ENCODE measurements around the gene AK3. TPM values are rescaled to one million over a fixed set of nuclear protein-coding genes. Genes with fewer than 3 reads are reported as not detected.
A peak's percentile ranks its signal among the peaks of the same experiment; 100 is the strongest.

The AK3 gene
- total RNA-seq: 10 to 100 TPM; 51.5 to 59.8 TPM
- polyA plus RNA-seq (2013, experiment 1 of 2): 65.6 TPM
- polyA plus RNA-seq (2013, experiment 2 of 2): 59.0 TPM
- long read RNA-seq, experiment 1, transcript AK3-202 (5 exons, 2,736 nt): major isoform, 22 of 46 reads
- long read RNA-seq, experiment 1, partial matches to known transcripts: 3 of 46 reads
- long read RNA-seq, experiment 1, other reads (novel, unspliced or antisense): 20 of 46 reads
- long read RNA-seq, experiment 2, transcript AK3-202 (5 exons, 2,736 nt): major isoform, 117 of 146 reads
- long read RNA-seq, experiment 2, transcript AK3-203 (4 exons, 705 nt): minor isoform, 5 of 146 reads
- long read RNA-seq, experiment 2, partial matches to known transcripts: 13 of 146 reads
- long read RNA-seq, experiment 2, other reads (novel, unspliced or antisense): 11 of 146 reads
- long read RNA-seq, experiment 3, full-length matches to known transcripts: 207 of 248 reads
- long read RNA-seq, experiment 3, partial matches to known transcripts: 1 of 248 reads
- long read RNA-seq, experiment 3, other reads (novel, unspliced or antisense): 40 of 248 reads
- long read RNA-seq, experiment 4, full-length matches to known transcripts: 21 of 23 reads
- long read RNA-seq, experiment 4, partial matches to known transcripts: 2 of 23 reads
- long read RNA-seq, experiment 4, other reads (novel, unspliced or antisense): 0 of 23 reads

DNA sequence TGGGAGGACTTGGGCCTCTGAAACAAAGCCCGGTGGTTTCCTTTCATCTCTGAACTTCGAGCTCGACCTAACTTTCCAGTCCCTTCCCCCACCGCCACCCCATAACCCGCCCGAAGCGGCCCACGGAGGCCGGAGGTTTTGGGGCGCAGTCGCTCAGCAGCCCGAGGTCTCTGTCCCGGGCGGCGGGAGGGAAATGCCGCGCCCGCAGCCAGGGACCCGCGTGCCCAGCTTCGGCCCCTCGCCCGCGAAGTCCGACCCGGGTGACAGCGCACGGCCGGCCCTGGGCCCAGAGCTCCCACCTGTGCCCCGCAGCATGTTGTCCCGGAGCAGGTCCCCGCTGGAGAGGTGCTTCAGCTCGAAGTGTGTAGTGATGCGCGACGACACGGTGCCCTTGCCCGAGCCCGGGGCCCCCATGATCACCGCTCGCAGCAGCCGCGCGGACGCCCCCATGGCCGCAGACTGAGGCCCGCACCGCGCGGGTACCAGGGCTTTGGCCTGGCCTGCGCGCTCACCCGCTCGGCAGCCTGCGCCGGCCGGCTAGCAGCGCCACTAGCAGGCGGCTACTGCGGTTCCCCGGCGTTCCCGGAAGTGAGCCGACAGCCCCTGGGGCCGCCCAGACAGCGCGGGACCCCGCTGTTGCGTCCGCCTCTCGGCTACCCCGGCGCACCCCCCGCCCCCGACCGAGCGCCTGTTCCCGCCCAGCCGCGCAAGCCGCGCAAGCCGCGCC lies at the start of gene AK3:
Gene AK3, minus strand, starts transcription at position 565 of the 727 bp plus-strand sequence. Its CDS starts 115 bp downstream, at position 450.
- WGBS, 2 experiments (ENCODE audit: insufficient coverage in 1 of 2, insufficient read length in 1 of 2): 0% methylated on average over 33 to 84 of the region's 84 CpGs
- Histone ChIP-seq H3K4me3 (ENCODE audit: low read length) (peak within 1 kb of the TSS; percentile 94), H3K9me3 (ENCODE audit: control insufficient read depth, low read length) (no peaks in the 10 kb centered on the region), H3K27ac (ENCODE audit: low read depth, low read length) (peak within 1 kb of the TSS; percentile 76), H3K4me1 (ENCODE audit: control insufficient read depth, insufficient read depth, low read length) (peaks cover 4% of the 10 kb centered on the region), H3K27me3 (ENCODE audit: control insufficient read depth, insufficient read depth, low read length, poor library complexity, severe bottlenecking) (no peaks in the 10 kb centered on the region), H3K9ac (ENCODE audit: extremely low read depth, low read length, poor library complexity, severe bottlenecking) (peak within 1 kb of the TSS; percentile 55), H3K36me3 (ENCODE audit: control insufficient read depth, insufficient read depth, low read length) (no peaks in the 10 kb centered on the region)
- peak; percentile 95 for DNase-seq
- Mint-ChIP-seq H3K27me3 (ENCODE audit: insufficient read depth) (no peaks in the 10 kb centered on the region), H3K4me3 (peak within 1 kb of the TSS; percentile 85), H3K9me3 (no peaks in the 10 kb centered on the region), H3K36me3 (ENCODE audit: low read depth) (peaks cover 1% of the 10 kb centered on the region), H3K27ac (peak within 1 kb of the TSS; percentile 83), H3K4me1 (peaks cover 19% of the 10 kb centered on the region)
- TF ChIP-seq, protein P1, sequence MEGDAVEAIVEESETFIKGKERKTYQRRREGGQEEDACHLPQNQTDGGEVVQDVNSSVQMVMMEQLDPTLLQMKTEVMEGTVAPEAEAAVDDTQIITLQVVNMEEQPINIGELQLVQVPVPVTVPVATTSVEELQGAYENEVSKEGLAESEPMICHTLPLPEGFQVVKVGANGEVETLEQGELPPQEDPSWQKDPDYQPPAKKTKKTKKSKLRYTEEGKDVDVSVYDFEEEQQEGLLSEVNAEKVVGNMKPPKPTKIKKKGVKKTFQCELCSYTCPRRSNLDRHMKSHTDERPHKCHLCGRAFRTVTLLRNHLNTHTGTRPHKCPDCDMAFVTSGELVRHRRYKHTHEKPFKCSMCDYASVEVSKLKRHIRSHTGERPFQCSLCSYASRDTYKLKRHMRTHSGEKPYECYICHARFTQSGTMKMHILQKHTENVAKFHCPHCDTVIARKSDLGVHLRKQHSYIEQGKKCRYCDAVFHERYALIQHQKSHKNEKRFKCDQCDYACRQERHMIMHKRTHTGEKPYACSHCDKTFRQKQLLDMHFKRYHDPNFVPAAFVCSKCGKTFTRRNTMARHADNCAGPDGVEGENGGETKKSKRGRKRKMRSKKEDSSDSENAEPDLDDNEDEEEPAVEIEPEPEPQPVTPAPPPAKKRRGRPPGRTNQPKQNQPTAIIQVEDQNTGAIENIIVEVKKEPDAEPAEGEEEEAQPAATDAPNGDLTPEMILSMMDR (conservative IDR thresholded peaks at IDR 0.05): peak; percentile 52

DNA sequence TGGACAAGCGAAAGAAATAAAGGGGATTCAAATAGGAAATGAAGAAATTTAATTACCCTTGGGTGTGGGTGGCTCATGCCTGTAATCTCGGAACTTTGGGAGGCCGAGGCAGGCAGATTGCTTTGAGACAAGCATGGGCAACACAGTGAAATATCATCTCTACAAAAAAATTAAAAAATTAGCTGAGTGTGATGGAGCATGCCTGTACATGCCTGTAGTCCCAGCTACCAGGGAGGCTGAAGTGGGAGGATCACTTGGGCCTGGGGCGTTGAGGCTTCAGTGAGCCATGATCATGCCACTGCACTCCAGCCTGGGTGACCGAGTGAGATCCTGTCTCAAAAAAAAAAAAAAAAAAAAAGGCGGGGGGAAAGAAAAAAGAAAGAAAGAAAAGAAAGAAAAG lies 47.7 kb upstream of the AK3 start:
- Histone ChIP-seq H3K36me3 (ENCODE audit: control insufficient read depth, insufficient read depth, low read length) (no peaks in the 10 kb centered on the region), H3K27ac (ENCODE audit: low read depth, low read length) (no peak overlapping the region), H3K4me3 (ENCODE audit: low read length) (no peak overlapping the region), H3K4me1 (ENCODE audit: control insufficient read depth, insufficient read depth, low read length) (no peaks in the 10 kb centered on the region), H3K9ac (ENCODE audit: extremely low read depth, low read length, poor library complexity, severe bottlenecking) (no peak overlapping the region), H3K9me3 (ENCODE audit: control insufficient read depth, low read length) (no peaks in the 10 kb centered on the region), H3K27me3 (ENCODE audit: control insufficient read depth, insufficient read depth, low read length, poor library complexity, severe bottlenecking) (no peaks in the 10 kb centered on the region)
- H3K36me3 Mint-ChIP-seq (ENCODE audit: low read depth): no peaks in the 10 kb centered on the region
- DNase-seq: no peak
- H3K4me1 Mint-ChIP-seq: peaks cover 17% of the 10 kb centered on the region
- H3K27ac Mint-ChIP-seq: no peak overlapping the region
- WGBS, 2 experiments (ENCODE audit: insufficient coverage in 1 of 2, insufficient read length in 1 of 2): 87 to 100% methylated on average over 1 to 5 of the region's 6 CpGs
- H3K4me3 Mint-ChIP-seq: no peak overlapping the region
- H3K27me3 Mint-ChIP-seq (ENCODE audit: insufficient read depth): peaks cover 22% of the 10 kb centered on the region
- TF ChIP-seq, protein P1 (conservative IDR thresholded peaks at IDR 0.05): no peak
- H3K9me3 Mint-ChIP-seq: no peaks in the 10 kb centered on the region

DNA sequence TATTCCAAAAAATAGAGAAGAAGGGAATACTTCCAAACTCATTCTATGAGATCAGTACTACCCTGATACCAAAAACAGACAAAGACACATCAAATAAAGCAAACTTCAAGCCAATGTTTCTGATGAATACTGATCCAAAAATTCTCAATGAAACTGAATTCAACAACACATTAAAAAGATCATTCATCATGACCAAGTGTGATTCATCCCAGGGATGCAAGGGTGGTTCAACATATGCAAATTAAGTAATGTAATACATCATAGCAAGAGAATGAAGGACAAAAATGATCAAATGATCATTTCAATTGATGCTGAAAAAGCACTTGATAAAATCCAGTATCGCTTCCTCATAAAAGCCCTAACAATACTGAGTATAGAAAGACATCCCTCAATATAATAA lies 46.9 kb upstream of the AK3 start:
- TF ChIP-seq, protein P1 (conservative IDR thresholded peaks at IDR 0.05): no peak
- 86% methylated on average over 1 of the region's 1 CpG; no CpG with 5 or more reads in 1 of the 2 experiments for WGBS, 2 experiments (ENCODE audit: insufficient coverage in 1 of 2, insufficient read length in 1 of 2)
- no peaks in the 10 kb centered on the region for H3K36me3 Mint-ChIP-seq (ENCODE audit: low read depth)
- H3K9ac ChIP-seq (ENCODE audit: extremely low read depth, low read length, poor library complexity, severe bottlenecking): no peak overlapping the region
- no peak for DNase-seq
- no peaks in the 10 kb centered on the region for H3K9me3 Mint-ChIP-seq
- H3K4me1 Mint-ChIP-seq: peaks cover 17% of the 10 kb centered on the region
- H3K4me1 ChIP-seq (ENCODE audit: control insufficient read depth, insufficient read depth, low read length): no peaks in the 10 kb centered on the region
- no peak overlapping the region for H3K27ac ChIP-seq (ENCODE audit: low read depth, low read length)
- H3K9me3 ChIP-seq (ENCODE audit: control insufficient read depth, low read length): no peaks in the 10 kb centered on the region
- H3K4me3 ChIP-seq (ENCODE audit: low read length): no peak overlapping the region
- no peak overlapping the region for H3K27ac Mint-ChIP-seq
- no peaks in the 10 kb centered on the region for H3K36me3 ChIP-seq (ENCODE audit: control insufficient read depth, insufficient read depth, low read length)
- no peaks in the 10 kb centered on the region for H3K27me3 ChIP-seq (ENCODE audit: control insufficient read depth, insufficient read depth, low read length, poor library complexity, severe bottlenecking)
- H3K27me3 Mint-ChIP-seq (ENCODE audit: insufficient read depth): peaks cover 22% of the 10 kb centered on the region
- no peak overlapping the region for H3K4me3 Mint-ChIP-seq
